HEK293 (cell line): ENCODE data around the gene VPS33A.
"Not testable (repeated sequence)": the region's sequence is repeated elsewhere in the genome, so short reads cannot be mapped to it uniquely, and the experiment has no call there.

Source experiments
- CTCF ChIP-seq: fragments of 450-650 bp; formaldehyde crosslinking; IDR thresholded peaks from 2 replicates; pipeline ENCODE4 v1.5.1; 2016; ENCODE audit warnings: missing biosample characterization, missing genetic modification characterization
- ZNF175 ChIP-seq: fragments of 450-650 bp; formaldehyde crosslinking; IDR thresholded peaks from 2 replicates; pipeline ENCODE4 v1.5.1; 2016; ENCODE audit warnings: missing biosample characterization, missing genetic modification characterization

GRCh38 chr12:122260735-122261134, 5.6 kb downstream of the VPS33A start:
- not testable (repeated sequence) for TF ChIP-seq ZNF175, CTCF (tag by site-specific recombination)
